ENCODE data around the gene SNRNP25.
A peak's percentile ranks its signal among the peaks of the same experiment; 100 is the strongest.

Gene SNRNP25

DNA sequence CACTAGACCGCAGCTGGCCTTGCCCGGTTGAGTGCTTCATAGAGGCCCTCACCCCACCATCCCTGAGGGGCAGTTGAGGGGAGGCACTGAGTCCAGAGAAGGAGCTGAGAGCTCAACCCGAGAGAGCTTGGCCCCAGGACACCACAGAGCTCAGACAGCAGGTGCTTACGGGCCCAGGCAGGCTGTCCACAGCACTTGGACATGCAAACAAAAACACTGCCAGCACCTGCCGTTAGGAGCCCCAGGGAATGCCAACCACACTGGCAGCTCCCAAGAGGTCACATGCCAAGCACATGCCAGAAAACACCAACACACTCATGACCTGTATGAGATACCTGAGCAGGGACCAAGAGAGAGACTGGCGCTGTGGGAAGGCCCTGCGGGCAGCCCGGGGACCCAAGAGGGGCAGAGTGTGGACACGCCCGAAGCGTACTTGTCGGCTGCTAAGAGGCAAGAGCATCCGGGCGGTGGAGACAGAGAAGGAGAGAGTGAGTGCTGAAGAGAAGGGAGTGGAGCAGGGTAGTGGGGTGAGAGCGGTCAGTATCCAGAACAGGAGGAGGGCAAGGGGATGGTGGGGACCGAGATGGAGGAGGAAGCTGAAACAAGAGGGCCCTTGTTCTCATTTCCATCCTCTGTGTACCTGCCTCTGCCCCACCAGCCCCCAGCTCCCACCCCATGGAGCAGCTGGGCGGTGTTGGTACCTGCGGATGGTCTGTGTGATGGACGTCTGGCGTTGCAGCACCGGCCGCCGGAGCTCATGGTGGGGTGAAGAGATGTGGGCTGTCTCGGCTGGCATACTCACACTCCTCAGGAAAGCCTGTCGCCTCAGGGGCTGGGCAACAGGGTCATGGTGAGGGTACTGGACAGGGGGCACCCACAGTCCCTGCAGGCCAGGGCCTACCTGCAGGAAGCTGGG lies 10.6 kb downstream of the SNRNP25 start:
- peak; percentile 29 for DNase-seq

DNA sequence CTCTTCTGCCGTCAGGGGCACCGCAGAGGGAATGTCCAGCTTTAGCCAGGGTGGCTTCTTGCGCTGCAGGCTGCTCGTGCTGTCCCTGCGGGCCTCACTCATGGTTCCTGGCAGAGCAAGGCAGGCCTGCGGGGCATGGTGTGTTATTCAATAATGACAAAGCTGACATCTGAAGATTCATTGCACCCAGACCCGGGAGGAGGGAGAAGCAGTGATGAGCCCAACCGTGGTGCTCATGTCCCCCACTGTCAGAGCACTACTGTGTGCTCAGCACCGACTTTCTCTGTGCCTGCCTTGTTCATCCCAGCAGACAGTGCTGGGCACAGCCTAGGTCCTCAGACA lies 11.3 kb downstream of the SNRNP25 start:
- no peak for DNase-seq

GRCh38 chr16:65745-66144 lies 12.1 kb downstream of the SNRNP25 start:
- DNase-seq = peak; percentile 80

- no peak for DNase-seq
Measured at GRCh38 chr16:66309-67182, 12.9 kb downstream of the SNRNP25 start.

GRCh38 chr16:67183-67791 lies 13.7 kb downstream of the SNRNP25 start:
- DNase-seq = no peak

DNA sequence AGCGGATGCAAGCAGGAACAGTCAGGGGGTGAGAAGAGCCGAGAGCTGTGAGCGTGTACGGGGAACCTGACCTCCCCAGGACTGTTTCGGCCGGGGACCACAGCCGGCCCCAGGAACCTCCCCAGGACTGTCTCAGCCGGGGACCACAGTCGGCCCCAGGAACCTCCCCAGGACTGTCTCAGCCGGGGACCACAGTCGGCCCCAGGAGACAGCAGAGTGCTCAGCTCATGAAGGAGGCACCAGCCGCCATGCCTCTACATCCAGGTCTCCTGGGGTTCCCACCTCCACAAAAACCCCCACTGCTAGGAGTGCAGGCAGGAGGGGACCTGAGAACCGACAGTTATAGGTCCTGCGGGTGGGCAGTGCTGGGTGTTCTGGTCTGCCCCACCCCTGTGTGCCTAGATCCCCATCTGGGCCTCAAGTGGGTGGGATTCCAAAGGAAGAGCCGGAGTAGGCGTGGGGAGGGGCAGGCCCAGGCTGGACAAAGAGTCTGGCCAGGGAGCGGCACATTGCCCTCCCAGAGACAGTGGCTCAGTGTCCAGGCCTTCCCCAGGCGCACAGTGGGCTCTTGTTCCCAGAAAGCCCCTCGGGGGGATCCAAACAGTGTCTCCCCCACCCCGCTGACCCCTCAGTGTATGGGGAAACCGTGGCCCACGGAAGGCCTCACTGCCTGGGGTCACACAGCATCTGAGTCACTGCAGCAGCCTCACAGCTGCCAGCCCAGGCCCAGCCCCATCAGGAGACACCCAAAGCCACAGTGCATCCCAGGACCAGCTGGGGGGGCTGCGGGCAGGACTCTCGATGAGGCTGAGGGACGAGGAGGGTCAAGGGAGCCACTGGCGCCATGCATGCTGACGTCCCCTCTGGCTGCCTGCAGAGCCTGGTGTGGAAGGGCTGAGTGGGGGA lies 14.5 kb downstream of the SNRNP25 start:
- peak; percentile 65 for DNase-seq

DNA sequence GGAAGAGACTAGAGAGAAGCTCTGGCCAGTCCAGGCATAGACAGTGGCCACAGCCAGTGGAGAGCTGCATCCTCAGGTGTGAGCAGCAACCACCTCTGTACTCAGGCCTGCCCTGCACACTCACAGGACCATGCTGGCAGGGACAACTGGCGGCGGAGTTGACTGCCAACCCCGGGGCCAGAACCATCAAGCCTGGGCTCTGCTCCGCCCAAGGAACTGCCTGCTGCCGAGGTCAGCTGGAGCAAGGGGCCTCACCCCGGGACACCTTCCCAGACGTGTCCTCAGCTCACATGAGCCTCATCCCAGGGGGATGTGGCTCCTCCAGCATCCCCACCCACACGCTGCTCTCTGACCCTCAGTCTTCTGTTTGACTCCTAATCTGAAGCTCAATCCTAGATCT lies 15.6 kb downstream of the SNRNP25 start:
- DNase-seq = no peak

GRCh38 chr16:71210-71539 lies 17.5 kb downstream of the SNRNP25 start:
- DNase-seq = no peak

DNA sequence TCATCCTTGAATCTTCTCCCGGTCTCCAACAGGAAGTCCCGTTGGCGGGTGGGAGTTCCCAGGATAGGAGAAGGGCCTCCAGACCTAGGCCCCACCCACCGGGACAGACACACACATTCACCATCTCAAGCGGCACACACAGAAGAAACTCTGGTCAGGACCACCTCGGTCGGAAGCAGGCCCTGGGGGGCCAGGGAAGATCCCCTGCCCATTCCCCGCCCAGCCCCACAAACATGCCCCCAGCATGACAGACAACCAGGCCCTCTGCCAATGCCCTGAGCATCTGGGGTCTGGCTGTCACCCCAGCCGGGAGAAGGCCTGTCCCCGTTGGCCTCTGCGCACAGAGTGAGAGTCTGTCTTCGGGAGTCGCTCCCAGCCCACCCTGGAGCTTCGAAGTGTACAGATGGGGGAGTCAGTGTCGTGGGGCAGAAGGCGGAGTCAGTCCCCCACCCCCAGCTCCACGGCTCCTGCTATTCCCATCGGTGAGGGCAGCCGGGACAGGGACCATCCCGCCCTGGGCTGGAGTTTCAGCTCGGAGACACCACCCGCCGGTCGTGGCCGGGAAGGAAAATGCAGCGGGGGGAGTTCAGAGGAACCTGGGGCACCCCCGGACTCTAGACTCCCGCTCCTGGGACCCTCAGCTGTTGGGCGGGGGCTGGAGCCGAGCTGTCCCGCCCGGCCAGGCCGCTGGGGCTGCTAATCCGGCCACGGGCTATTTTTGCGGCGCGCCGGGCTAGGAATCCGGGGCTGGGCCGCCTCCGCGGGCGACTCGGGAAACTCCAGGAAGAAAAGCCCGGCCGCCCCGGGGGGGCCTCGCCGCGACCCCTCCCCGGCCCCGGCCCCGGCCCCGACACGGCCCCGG lies 18.1 kb downstream of the SNRNP25 start:
- DNase-seq = peak; percentile 78

DNA sequence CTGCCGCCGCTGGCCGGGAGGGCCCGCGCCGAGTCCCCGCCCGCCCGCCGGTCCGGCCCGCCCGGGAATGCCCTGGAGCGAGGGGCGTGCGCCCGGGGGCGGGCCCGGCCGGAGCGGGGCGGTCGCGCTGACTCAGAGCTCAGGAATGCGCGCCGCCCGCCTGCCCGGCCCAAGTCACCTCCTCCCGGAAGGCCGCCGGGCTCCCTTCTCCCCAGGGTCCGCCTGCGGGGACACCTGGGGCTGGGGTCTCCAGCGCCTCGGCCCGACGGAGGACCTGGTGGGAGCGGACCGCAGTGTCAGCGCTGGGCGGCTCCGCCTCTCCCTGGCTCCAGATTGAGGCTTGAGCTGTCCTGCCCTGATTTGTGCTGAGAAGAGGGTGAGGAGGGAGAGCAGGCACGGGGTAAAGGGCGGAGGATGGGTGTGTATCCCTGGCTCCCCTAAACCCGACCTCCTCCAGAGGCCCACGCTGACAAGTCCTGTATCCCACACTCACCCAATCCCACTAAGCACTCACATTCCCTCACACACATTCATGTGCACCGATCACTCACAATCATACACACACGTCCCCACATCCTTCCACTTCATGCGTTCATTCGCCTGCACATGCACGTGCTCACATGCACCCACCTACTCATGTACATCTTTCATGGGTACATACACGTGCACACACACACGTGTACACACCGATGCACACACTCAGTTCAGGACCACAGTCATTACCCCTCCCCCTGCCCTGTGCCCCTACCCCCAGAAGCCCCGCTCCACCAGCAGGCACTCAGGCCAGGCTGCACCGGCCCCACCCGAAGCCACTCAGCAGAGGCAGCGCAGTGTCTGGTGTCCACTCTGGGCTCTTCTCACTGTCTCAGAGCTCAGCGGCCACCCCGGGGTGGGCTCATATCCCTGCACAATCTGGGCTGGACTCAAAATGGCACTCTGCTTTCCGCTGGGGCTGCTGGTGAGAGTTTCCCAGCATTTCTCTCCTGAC lies 19.2 kb downstream of the SNRNP25 start, which contains the start of gene RHBDF1:
Gene RHBDF1 (minus strand): TSS at position 71 of the 988 bp plus-strand sequence. CDS start 7,616 bp downstream, outside the sequence.
- peak; percentile 80 for DNase-seq

- no peak for DNase-seq
Measured at GRCh38 chr16:74051-74746, 20.6 kb downstream of the SNRNP25 start.

GRCh38 chr16:74747-75334 lies 21.2 kb downstream of the SNRNP25 start:
- DNase-seq = no peak

- DNase-seq = peak; percentile 90
Measured at GRCh38 chr16:75580-76501, 22.2 kb downstream of the SNRNP25 start.

DNA sequence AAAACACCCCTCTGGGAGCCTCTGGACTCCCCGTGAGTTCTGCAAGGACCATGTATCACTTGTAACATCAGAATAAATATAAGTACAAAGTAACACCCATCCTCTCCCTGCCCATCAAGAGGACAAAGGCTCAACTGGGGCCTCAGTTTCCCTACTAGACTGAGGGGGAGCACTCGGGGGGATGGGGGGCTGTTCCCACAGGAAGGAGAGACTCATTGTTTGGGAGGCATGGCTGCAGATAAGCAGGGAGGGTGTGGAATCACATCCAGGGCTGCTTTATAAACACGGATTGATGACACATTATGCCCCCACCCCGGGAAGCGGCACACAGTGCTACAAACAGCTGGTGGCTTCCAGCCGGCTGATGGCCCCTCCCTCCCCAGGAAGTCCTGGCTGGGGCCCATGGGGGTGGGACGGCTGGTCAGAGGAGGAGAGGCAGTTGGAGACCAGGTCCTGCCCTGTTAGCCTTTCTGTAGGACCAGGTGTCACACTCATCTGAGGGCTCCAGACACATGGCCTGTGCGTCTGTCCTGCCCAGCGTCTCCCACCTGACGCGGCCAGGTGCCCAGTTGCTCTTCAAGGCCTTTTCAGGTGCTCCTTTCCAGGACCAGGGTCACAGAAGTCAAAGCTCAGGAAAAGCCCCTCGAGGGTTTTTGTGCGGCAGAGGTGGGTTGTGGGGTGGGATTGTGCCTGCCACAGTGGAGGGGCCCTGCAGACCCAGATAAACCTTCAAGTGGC lies 23.1 kb downstream of the SNRNP25 start:
- peak; percentile 88 for DNase-seq

- peak; percentile 85 for DNase-seq
Measured at GRCh38 chr16:77273-77806, 23.7 kb downstream of the SNRNP25 start.

GRCh38 chr16:77807-78443 lies 24.3 kb downstream of the SNRNP25 start, which contains the start of gene MPG:
Gene MPG, plus strand, starts transcription at chr16:78225. Its CDS starts 85 bp downstream, at chr16:78310.
- DNase-seq = peak; percentile 92

Data from left hindlimb (tissue), 1 donor.